CD4-positive, CD25-positive, alpha-beta regulatory T cell (primary cell): ENCODE data around the gene OCA2. TPM values are rescaled to one million over a fixed set of nuclear protein-coding genes. Genes with fewer than 3 reads are reported as not detected.

Experiments
- ATAC-seq, 2 donors: fragments of 150-1000 bp; cut with Tn5 transposase; one replicate each; pipeline ENCODE4 v1.10.0; 2021; ENCODE audit warnings: low read depth in 2 of 2, moderate number of reproducible peaks in 2 of 2, moderate library complexity in 1 of 2
- DNase-seq, 3 donors: peaks; one replicate each; pipeline versions ENCODE4 v3.0.0 to v3.0.0-alpha.2; 2012 to 2022; ENCODE audit warnings: mixed read lengths in 1 of 3
- H3K27ac ChIP-seq: one replicate; pipeline ENCODE4 v1.7.0; 2013; ENCODE audit warnings: mild to moderate bottlenecking, low read length; ENCODE audit not compliant: insufficient read depth, poor library complexity, severe bottlenecking
- H3K27me3 ChIP-seq: one replicate; pipeline ENCODE4 v1.7.0; 2013; ENCODE audit warnings: low read length; ENCODE audit not compliant: control insufficient read depth, insufficient read depth
- H3K36me3 ChIP-seq: one replicate; pipeline ENCODE4 v1.7.0; 2013; ENCODE audit warnings: mild to moderate bottlenecking, low read length, moderate library complexity; ENCODE audit not compliant: control insufficient read depth, insufficient read depth
- H3K4me1 ChIP-seq: 2 replicates; pipeline ENCODE4 v1.7.0; 2013; ENCODE audit warnings: mild to moderate bottlenecking, low read length; ENCODE audit not compliant: insufficient read depth, control insufficient read depth, poor library complexity, severe bottlenecking
- H3K4me3 ChIP-seq: one replicate; pipeline ENCODE4 v1.7.0; 2013; ENCODE audit warnings: low read depth, mild to moderate bottlenecking, low read length, moderate library complexity
- H3K9me3 ChIP-seq, 2 experiments: 1 replicate in 1 of 2; 2 replicates in 1 of 2; pipeline ENCODE4 v1.7.0; 2013; ENCODE audit warnings: low read length in 2 of 2, mild to moderate bottlenecking in 1 of 2, moderate library complexity in 1 of 2; ENCODE audit not compliant: control insufficient read depth in 2 of 2
- H3K27ac Mint-ChIP-seq, 3 donors: one replicate each; pipeline ENCODE4 v1.8.0; 2020 to 2022; ENCODE audit warnings: mild to moderate bottlenecking in 3 of 3, mixed read lengths in 3 of 3, moderate library complexity in 2 of 3
- H3K27me3 Mint-ChIP-seq: one replicate; pipeline ENCODE4 v1.8.0; 2022; ENCODE audit warnings: mild to moderate bottlenecking, mixed read lengths
- H3K36me3 Mint-ChIP-seq: one replicate; pipeline ENCODE4 v1.8.0; 2020; ENCODE audit warnings: mixed read lengths
- H3K4me1 Mint-ChIP-seq, 4 donors: one replicate each; pipeline ENCODE4 v1.8.0; 2020 to 2022; ENCODE audit warnings: mixed read lengths in 4 of 4, mild to moderate bottlenecking in 1 of 4
- H3K4me3 Mint-ChIP-seq, 4 donors: one replicate each; pipeline ENCODE4 v1.8.0; 2020 to 2022; ENCODE audit warnings: mild to moderate bottlenecking in 4 of 4, mixed read lengths in 4 of 4, moderate library complexity in 3 of 4
- H3K9me3 Mint-ChIP-seq, 7 donors: one replicate each; pipeline ENCODE4 v1.8.0; 2020 to 2022; ENCODE audit warnings: mixed read lengths in 7 of 7, mild to moderate bottlenecking in 3 of 7, moderate library complexity in 2 of 7
- polyA plus RNA-seq, 4 donors: library from polyadenylated mRNA; unstranded; fragments of 300-500 nt; fragmentation: Illumina TruSeq; gene quantifications; one replicate each; pipeline ENCODE4 v1.2.3, GENCODE V29; 2021
- total RNA-seq: library from RNA; stranded (reverse); gene quantifications from one replicate; pipeline ENCODE4 v1.2.3, GENCODE V29; 2022

Gene OCA2
- total and polyA plus RNA-seq, 5 donors from 2014 or later = not detected

GRCh38 chr15:28066231-28066630, 32.9 kb downstream of the OCA2 start:
- peaks cover 14% of the 10 kb centered on the region for H3K27me3 Mint-ChIP-seq
- H3K27ac ChIP-seq = no peak overlapping the region
- H3K36me3 ChIP-seq = no peaks in the 10 kb centered on the region
- no peaks in the 10 kb centered on the region for H3K4me1 Mint-ChIP-seq
- no peak overlapping the region for H3K27ac Mint-ChIP-seq
- H3K27me3 ChIP-seq = no peaks in the 10 kb centered on the region
- no peak for ATAC-seq
- peaks cover 0 to 8% (median 6%) of the 10 kb centered on the region in 7 donors for H3K9me3 Mint-ChIP-seq
- no peaks in the 10 kb centered on the region for H3K36me3 Mint-ChIP-seq
- no peaks in the 10 kb centered on the region for H3K4me1 ChIP-seq
- H3K4me3 Mint-ChIP-seq = no peak overlapping the region
- H3K4me3 ChIP-seq = no peak overlapping the region
- DNase-seq = no peak
- peaks cover 0 to 9% of the 10 kb centered on the region in 2 experiments for H3K9me3 ChIP-seq

GRCh38 chr15:28060005-28060404, 39.1 kb downstream of the OCA2 start:
- H3K4me1 ChIP-seq = no peaks in the 10 kb centered on the region
- H3K36me3 ChIP-seq = no peaks in the 10 kb centered on the region
- H3K4me1 Mint-ChIP-seq = no peaks in the 10 kb centered on the region
- peaks cover 0 to 18% (median 5%) of the 10 kb centered on the region in 7 donors for H3K9me3 Mint-ChIP-seq
- peaks cover 0 to 9% of the 10 kb centered on the region in 2 experiments for H3K9me3 ChIP-seq
- no peaks in the 10 kb centered on the region for H3K27me3 ChIP-seq
- no peaks in the 10 kb centered on the region for H3K36me3 Mint-ChIP-seq
- ATAC-seq (no peak), DNase-seq (no peak)
- no peak overlapping the region for H3K4me3 Mint-ChIP-seq
- peaks cover 5% of the 10 kb centered on the region for H3K27me3 Mint-ChIP-seq
- no peak overlapping the region for H3K4me3 ChIP-seq
- no peak overlapping the region for H3K27ac Mint-ChIP-seq
- no peak overlapping the region for H3K27ac ChIP-seq

GRCh38 chr15:28058082-28058481, 41.0 kb downstream of the OCA2 start:
- Mint-ChIP-seq H3K4me1 (no peaks in the 10 kb centered on the region), H3K36me3 (no peaks in the 10 kb centered on the region), H3K27ac (no peak overlapping the region), H3K9me3 (peaks cover 0 to 13% (median 3%) of the 10 kb centered on the region in 7 donors), H3K4me3 (no peak overlapping the region), H3K27me3 (peaks cover 5% of the 10 kb centered on the region)
- Histone ChIP-seq H3K27ac (no peak overlapping the region), H3K27me3 (no peaks in the 10 kb centered on the region), H3K4me3 (no peak overlapping the region), H3K4me1 (no peaks in the 10 kb centered on the region), H3K9me3 (no peaks in the 10 kb centered on the region), H3K36me3 (no peaks in the 10 kb centered on the region)
- ATAC-seq = no peak
- DNase-seq = no peak

- DNase-seq (no peak), ATAC-seq (no peak)
- no peak overlapping the region for H3K4me3 Mint-ChIP-seq
- no peak overlapping the region for H3K27ac Mint-ChIP-seq
- no peaks in the 10 kb centered on the region for H3K36me3 Mint-ChIP-seq
- H3K4me1 Mint-ChIP-seq = no peaks in the 10 kb centered on the region
- peaks cover 5% of the 10 kb centered on the region for H3K27me3 Mint-ChIP-seq
- no peaks in the 10 kb centered on the region for H3K36me3 ChIP-seq
- no peaks in the 10 kb centered on the region for H3K27me3 ChIP-seq
- H3K4me1 ChIP-seq = no peaks in the 10 kb centered on the region
- peaks cover 0 to 5% (median 0%) of the 10 kb centered on the region in 7 donors for H3K9me3 Mint-ChIP-seq
- no peak overlapping the region for H3K27ac ChIP-seq
- no peak overlapping the region for H3K4me3 ChIP-seq
- no peaks in the 10 kb centered on the region for H3K9me3 ChIP-seq
Measured at GRCh38 chr15:28051955-28052633, 47.0 kb downstream of the OCA2 start.

- Mint-ChIP-seq H3K36me3 (no peaks in the 10 kb centered on the region), H3K4me3 (no peak overlapping the region), H3K9me3 (peaks cover 0 to 5% (median 0%) of the 10 kb centered on the region in 7 donors), H3K27me3 (peaks cover 16% of the 10 kb centered on the region), H3K27ac (no peak overlapping the region), H3K4me1 (no peaks in the 10 kb centered on the region)
- Histone ChIP-seq H3K27me3 (no peaks in the 10 kb centered on the region), H3K36me3 (no peaks in the 10 kb centered on the region), H3K4me3 (no peak overlapping the region), H3K4me1 (no peaks in the 10 kb centered on the region), H3K9me3 (no peaks in the 10 kb centered on the region), H3K27ac (no peak overlapping the region)
- DNase-seq (no peak), ATAC-seq (no peak)
Measured at GRCh38 chr15:28049581-28049980, 49.5 kb downstream of the OCA2 start.

- H3K27ac Mint-ChIP-seq = no peak overlapping the region
- Histone ChIP-seq H3K27ac (no peak overlapping the region), H3K9me3 (no peaks in the 10 kb centered on the region), H3K27me3 (no peaks in the 10 kb centered on the region), H3K36me3 (no peaks in the 10 kb centered on the region), H3K4me1 (no peaks in the 10 kb centered on the region), H3K4me3 (no peak overlapping the region)
- H3K4me1 Mint-ChIP-seq = no peaks in the 10 kb centered on the region
- ATAC-seq (no peak), DNase-seq (no peak)
- peaks cover 0 to 5% (median 1%) of the 10 kb centered on the region in 7 donors for H3K9me3 Mint-ChIP-seq
- peaks cover 16% of the 10 kb centered on the region for H3K27me3 Mint-ChIP-seq
- no peak overlapping the region for H3K4me3 Mint-ChIP-seq
- H3K36me3 Mint-ChIP-seq = no peaks in the 10 kb centered on the region
Measured at GRCh38 chr15:28047277-28047676, 51.8 kb downstream of the OCA2 start.

- Histone ChIP-seq H3K27ac (no peak overlapping the region), H3K4me3 (no peak overlapping the region), H3K9me3 (no peaks in the 10 kb centered on the region), H3K36me3 (no peaks in the 10 kb centered on the region), H3K4me1 (no peaks in the 10 kb centered on the region), H3K27me3 (no peaks in the 10 kb centered on the region)
- Mint-ChIP-seq H3K4me1 (no peaks in the 10 kb centered on the region), H3K9me3 (peaks cover 0 to 5% (median 1%) of the 10 kb centered on the region in 7 donors), H3K27me3 (peaks cover 17% of the 10 kb centered on the region), H3K36me3 (no peaks in the 10 kb centered on the region), H3K27ac (no peak overlapping the region), H3K4me3 (no peak overlapping the region)
- ATAC-seq (no peak), DNase-seq (no peak)
Measured at GRCh38 chr15:28044121-28044672, 54.9 kb downstream of the OCA2 start.

GRCh38 chr15:28043691-28044091, 55.4 kb downstream of the OCA2 start:
- DNase-seq (no peak), ATAC-seq (no peak)
- no peak overlapping the region for H3K4me3 ChIP-seq
- no peak overlapping the region for H3K4me3 Mint-ChIP-seq
- no peaks in the 10 kb centered on the region for H3K4me1 Mint-ChIP-seq
- peaks cover 17% of the 10 kb centered on the region for H3K27me3 Mint-ChIP-seq
- H3K27ac Mint-ChIP-seq = no peak overlapping the region
- peaks cover 0 to 5% (median 1%) of the 10 kb centered on the region in 7 donors for H3K9me3 Mint-ChIP-seq
- no peaks in the 10 kb centered on the region for H3K4me1 ChIP-seq
- H3K36me3 ChIP-seq = no peaks in the 10 kb centered on the region
- H3K27me3 ChIP-seq = no peaks in the 10 kb centered on the region
- H3K9me3 ChIP-seq = no peaks in the 10 kb centered on the region
- no peaks in the 10 kb centered on the region for H3K36me3 Mint-ChIP-seq
- no peak overlapping the region for H3K27ac ChIP-seq
